HTR-8/SVneo (cell line): Measurements from ENCODE around the gene MRGPRD.
A peak's percentile ranks its signal among the peaks of the same experiment; 100 is the strongest.
"Not testable (repeated sequence)": the region's sequence is repeated elsewhere in the genome, so short reads cannot be mapped to it uniquely, and the experiment has no call there.

Experiments
- DNase-seq: peaks from one replicate; pipeline ENCODE4 v3.0.0; 2011; ENCODE audit warnings: low spot score, mixed read lengths; ENCODE audit not compliant: insufficient read length
- FAIRE-seq: peaks from 2 replicates; lab custom pipeline; 2011; peaks lifted over from hg19 to GRCh38; lab: Jason Lieb, UNC

The MRGPRD gene

DNA sequence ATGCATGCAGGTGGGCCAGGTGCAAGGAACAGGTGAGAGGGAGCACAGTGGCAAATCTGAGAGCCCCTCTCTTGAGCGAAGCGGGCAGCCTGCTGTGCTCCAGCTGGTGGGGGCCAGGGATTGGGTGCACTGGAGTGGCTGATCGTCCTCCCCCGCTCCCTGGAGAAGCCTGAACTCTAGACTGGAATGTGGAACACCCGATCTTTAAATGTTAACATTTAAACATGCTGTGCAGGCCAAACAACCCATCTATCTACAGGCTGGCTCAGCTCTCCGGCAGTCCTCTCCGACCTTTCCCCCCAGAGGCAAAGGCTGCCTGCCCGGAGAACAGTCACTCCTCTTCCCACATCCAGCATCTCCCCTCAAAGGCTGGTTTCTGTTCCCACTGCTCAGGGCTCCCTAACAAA is 27.2 kb upstream of the MRGPRD start:
- FAIRE-seq, result peak; percentile 46
- no peak for DNase-seq

DNA sequence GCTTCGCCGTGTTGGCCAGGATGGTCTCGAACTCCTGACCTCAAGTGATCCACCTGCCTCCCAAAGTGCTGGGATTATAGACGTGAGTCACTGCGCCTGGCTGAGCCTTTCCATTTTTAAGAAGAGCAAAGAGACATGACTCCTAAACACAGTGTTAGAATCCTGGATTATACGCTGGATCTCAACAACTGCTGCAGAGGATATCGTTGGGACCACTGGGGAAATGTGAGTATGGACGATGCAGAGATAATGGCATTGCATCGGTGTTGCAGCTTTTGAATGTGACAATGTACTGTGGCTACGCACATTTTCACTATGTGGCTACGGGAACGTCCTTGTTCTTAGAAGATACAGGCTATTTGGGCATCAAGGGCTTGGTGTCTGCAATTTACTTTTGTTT is 26.0 kb upstream of the MRGPRD start:
- FAIRE-seq (no peak), DNase-seq (no peak)

DNA sequence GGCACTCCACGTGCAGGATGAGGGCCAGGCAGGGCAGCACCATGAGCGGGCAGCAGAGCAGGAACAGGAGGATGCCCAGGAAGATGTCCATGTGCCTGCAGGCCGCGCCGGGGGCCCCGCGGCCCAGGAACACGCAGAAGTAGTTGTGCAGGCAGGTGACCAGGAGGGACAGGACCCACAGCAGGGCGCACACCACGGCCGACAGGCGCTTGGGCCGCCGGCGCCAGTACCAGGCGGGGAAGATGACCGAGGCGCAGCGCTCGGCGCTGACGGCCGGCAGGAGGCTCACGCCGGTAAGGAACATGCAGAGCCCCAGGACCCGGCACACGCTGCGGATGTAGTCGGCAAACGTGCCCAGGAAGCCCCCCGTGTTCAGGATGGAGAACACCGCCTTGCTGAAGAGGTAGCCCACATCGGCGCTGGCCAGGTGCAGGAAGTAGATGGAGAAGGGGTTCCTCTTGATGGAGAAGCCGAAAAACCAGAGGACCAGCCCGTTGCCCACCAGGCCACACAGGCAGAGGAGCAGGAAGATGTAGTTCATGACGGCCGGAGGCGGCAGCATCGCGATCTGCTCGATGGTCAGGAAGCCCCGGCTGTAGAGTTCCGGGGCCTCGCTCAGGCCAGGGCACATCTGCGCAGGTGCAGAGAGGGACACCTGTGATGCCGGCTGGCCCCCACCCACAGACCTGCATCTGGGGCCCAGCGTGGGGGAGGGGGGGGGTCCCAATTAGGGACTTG is 25.0 kb upstream of the MRGPRD start:
- DNase-seq (no peak), FAIRE-seq (no peak)

GRCh38 chr11:69005183-69005630 is 24.4 kb upstream of the MRGPRD start:
- DNase-seq (no peak), FAIRE-seq (no peak)

GRCh38 chr11:69004411-69005182 is 23.8 kb upstream of the MRGPRD start:
- FAIRE-seq (no peak), DNase-seq (no peak)

GRCh38 chr11:69003866-69004367 is 23.1 kb upstream of the MRGPRD start:
- DNase-seq, result no peak
- FAIRE-seq, result no peak

GRCh38 chr11:69003301-69003865 is 22.6 kb upstream of the MRGPRD start:
- DNase-seq (no peak), FAIRE-seq (no peak)

GRCh38 chr11:69002570-69003231 is 21.9 kb upstream of the MRGPRD start:
- no peak for DNase-seq
- no peak for FAIRE-seq

DNA sequence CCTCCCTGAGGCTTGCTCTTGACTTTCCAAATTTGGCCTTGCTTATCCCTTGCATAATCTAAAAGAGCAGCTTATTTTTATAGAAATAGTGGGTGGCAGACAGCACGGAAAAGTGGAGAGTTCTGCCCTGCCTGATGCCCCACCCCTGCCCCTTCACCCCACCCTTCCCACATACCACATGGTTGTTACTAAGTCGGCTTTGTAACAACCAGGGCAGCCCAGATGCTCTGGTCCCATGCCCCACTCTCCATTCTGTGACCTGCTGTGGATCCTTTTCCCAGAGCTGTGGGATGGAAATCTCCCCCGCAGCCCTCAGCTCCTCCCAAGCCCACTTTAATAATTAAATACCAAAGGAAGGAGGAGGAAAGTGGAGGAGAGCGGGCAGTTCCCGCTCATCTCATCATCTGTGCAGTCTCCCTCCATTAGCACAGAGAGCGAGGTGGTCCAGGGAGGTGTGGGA is 21.4 kb upstream of the MRGPRD start:
- no peak for FAIRE-seq
- no peak for DNase-seq

- DNase-seq (no peak), FAIRE-seq (no peak)
Measured at GRCh38 chr11:69001243-69002081, 20.7 kb upstream of the MRGPRD start.

GRCh38 chr11:69000831-69001242 is 20.1 kb upstream of the MRGPRD start:
- no peak for FAIRE-seq
- DNase-seq, result peak; percentile 60

GRCh38 chr11:69000391-69000790 is 19.6 kb upstream of the MRGPRD start:
- no peak for DNase-seq
- no peak for FAIRE-seq

- not testable (repeated sequence) for DNase-seq, FAIRE-seq
Measured at GRCh38 chr11:68999748-69000355, 19.1 kb upstream of the MRGPRD start.

GRCh38 chr11:68999093-68999747 is 18.4 kb upstream of the MRGPRD start:
- DNase-seq, result no peak
- FAIRE-seq, result no peak

- DNase-seq, result no peak
- FAIRE-seq, result no peak
Measured at GRCh38 chr11:68998390-68998911, 17.7 kb upstream of the MRGPRD start.

DNA sequence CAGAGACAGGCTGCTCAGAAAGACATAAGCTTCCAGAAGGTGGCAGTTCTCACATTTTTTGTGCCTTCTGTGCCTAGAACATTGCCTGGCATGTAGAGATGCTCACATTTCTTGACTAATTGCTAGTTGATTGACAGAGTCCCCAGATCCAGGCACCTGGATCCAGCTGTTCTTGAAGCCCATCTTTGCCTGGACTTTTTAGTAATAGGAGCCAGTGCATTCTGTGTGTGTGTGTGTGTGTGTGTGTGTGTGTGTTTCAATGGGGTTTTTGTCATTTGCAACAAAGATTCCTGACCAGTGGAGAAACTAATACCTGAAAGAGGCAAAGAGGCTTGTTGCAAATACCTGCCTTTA is 17.2 kb upstream of the MRGPRD start:
- FAIRE-seq, result no peak
- DNase-seq, result no peak

DNA sequence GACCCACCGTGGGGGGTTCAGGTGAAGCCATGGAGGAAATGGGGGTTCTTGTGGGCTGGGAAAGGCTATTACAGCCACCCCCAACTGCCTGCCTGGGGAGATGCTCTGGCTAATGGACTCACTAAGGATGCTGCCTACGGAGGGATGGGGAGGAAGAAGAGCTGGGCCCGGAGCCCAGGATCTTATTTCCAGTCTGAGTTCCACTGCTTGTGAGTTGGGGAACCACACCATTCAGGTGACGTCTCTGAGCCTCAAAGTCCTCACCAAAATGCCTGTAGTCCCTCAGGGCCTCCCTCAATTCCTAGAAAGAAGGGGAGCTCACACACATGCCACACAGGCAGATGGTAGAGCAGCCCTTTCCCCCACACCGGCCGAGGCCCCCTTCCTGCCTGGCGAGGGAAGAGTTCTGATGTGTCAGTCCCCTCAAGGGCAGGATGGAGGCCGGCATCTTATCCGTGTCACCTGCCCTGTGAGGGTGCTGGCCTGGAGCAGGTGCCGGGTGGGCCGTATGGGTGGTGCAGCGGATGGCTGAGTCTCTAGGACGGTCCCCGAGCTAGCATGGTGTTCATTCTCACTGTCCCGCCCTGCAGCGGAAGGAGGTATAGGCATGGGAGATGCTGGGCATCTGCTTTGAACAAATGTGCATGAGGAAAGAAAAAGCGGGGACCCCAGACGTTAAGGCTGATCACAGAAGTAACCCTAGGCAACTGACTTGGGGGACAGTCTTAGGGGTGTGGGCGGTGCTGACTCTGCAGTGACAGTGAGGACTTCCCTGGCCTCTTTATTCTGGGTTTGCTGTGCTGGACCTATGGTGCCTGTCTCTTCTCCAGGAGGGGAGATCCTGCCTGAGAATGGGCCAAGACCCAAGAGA is 16.6 kb upstream of the MRGPRD start:
- no peak for DNase-seq
- FAIRE-seq, result no peak
